A673 (cell line): ENCODE measurements around the gene APBA1. TPM values are rescaled to one million over a fixed set of nuclear protein-coding genes. Genes with fewer than 3 reads are reported as not detected.

ENCODE experiments used
- BruUV-seq: library from RNA; stranded (reverse); fragments of 400-500 nt; replicated peaks from 2 replicates; lab custom pipeline; 2021; lab: Mats Ljungman, UMichigan
- CTCF ChIA-PET: fragments of 300-600 bp; sonication (Branson Sonifier 250); formaldehyde crosslinking; loops from one replicate; lab custom pipeline; 2022; ENCODE audit warnings: antibody characterized with exemption; lab: Charles Lee
- POLR2A ChIA-PET: fragments of 300-600 bp; sonication (Branson Sonifier 250); formaldehyde crosslinking; loops from one replicate; lab custom pipeline; 2022; ENCODE audit warnings: antibody characterized with exemption; ENCODE audit not compliant: low non-redundant PET; lab: Charles Lee
- DNase-seq: peaks from one replicate; pipeline ENCODE4 v3.0.0-alpha.2; 2015; ENCODE audit warnings: low spot score
- H3K27ac ChIP-seq: fragments of 200-600 bp; sonication (generic); 2 replicates; pipeline ENCODE4 v1.5.1; 2016; ENCODE audit warnings: mixed run types, low read depth, mild to moderate bottlenecking, mixed read lengths, antibody characterized with exemption, low read length; ENCODE audit not compliant: poor library complexity, severe bottlenecking
- H3K27me3 ChIP-seq: fragments of 200-600 bp; sonication (generic); replicated peaks from 2 replicates; pipeline ENCODE4 v1.6.1; 2017; ENCODE audit warnings: mixed run types, low read depth, mild to moderate bottlenecking, mixed read lengths, antibody characterized with exemption, low read length; ENCODE audit not compliant: insufficient read depth, poor library complexity
- H3K36me3 ChIP-seq: fragments of 200-600 bp; sonication (generic); 2 replicates; pipeline ENCODE4 v1.6.1; 2016; ENCODE audit warnings: mixed run types, mild to moderate bottlenecking, mixed read lengths, antibody characterized with exemption, low read length; ENCODE audit not compliant: insufficient read depth, poor library complexity, severe bottlenecking
- H3K4me1 ChIP-seq: fragments of 200-600 bp; sonication (generic); 2 replicates; pipeline ENCODE4 v1.6.1; 2017; ENCODE audit warnings: mixed run types, mild to moderate bottlenecking, mixed read lengths, antibody characterized with exemption, low read length; ENCODE audit not compliant: insufficient read depth, poor library complexity, severe bottlenecking
- H3K4me3 ChIP-seq: fragments of 200-600 bp; sonication (generic); 2 replicates; pipeline ENCODE4 v1.5.1; 2016; ENCODE audit warnings: low read depth, mixed run types, mild to moderate bottlenecking, mixed read lengths, low read length; ENCODE audit not compliant: poor library complexity, severe bottlenecking
- H3K9me3 ChIP-seq: fragments of 200-600 bp; sonication (generic); 2 replicates; pipeline ENCODE4 v1.6.1; 2016; ENCODE audit warnings: mixed run types, low read depth, mild to moderate bottlenecking, mixed read lengths, antibody characterized with exemption, low read length; ENCODE audit not compliant: poor library complexity, severe bottlenecking
- CTCF ChIP-seq: fragments of 300-800, 200-600 bp; sonication (generic); conservative IDR thresholded peaks from 2 replicates; pipeline ENCODE4 v1.5.1; 2017; ENCODE audit warnings: low read depth, mild to moderate bottlenecking, antibody characterized with exemption, low read length, moderate library complexity, mixed read lengths
- EZH2 ChIP-seq: fragments of 200-600 bp; sonication (generic); IDR thresholded peaks from 2 replicates; pipeline ENCODE4 v1.6.1; 2017; ENCODE audit warnings: borderline replicate concordance, low read depth, mild to moderate bottlenecking, mixed read lengths, antibody characterized with exemption, low read length; ENCODE audit not compliant: poor library complexity, severe bottlenecking
- intact Hi-C: fragments of 100-400 bp; cut with micrococcal nuclease; formaldehyde crosslinking; loops from one replicate; pipeline ENCODE4 v1.10.0; 2022; ENCODE audit not compliant: unreplicated experiment
- total RNA-seq: library from RNA; stranded (reverse); gene quantifications from 2 replicates; pipeline ENCODE4 v1.2.3, GENCODE V29; 2021

The APBA1 gene
- total RNA-seq, 1 experiment from 2014 or later = 0.13 TPM

DNA sequence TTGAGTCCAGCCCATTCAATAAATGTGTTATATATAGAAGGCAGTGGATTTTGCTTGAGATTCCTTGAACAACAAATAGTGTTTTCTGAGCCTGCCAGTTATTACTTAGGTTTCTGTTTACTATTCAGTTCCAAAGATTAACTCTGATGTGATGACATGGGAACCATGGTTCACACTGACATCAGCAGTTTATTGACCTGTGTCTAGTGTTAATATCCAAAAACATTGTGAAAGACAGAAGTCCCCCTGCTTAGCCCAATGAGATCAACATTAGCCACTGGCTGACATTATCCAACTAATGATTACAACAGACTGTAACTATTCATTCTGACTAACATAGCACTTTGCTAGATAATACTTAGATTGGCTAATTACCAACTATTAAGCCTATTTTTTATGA, 14.9 kb downstream of the APBA1 start:
- no peak overlapping the region for H3K27ac ChIP-seq
- no peak for DNase-seq
- H3K27me3 ChIP-seq = peaks cover 6% of the 10 kb centered on the region
- BruUV-seq = no TSS peak
- no peaks in the 10 kb centered on the region for H3K9me3 ChIP-seq
- intact Hi-C loops = no loop called here
- H3K4me1 ChIP-seq = no peaks in the 10 kb centered on the region
- H3K4me3 ChIP-seq = no peak overlapping the region
- TF ChIP-seq CTCF (no peak), EZH2 (no peak)
- no peaks in the 10 kb centered on the region for H3K36me3 ChIP-seq
- CTCF ChIA-PET = no interaction called here
- POLR2A ChIA-PET = no interaction called here

GRCh38 chr9:69655065-69655464, 17.1 kb downstream of the APBA1 start:
- TF ChIP-seq EZH2 = no peak
- TF ChIP-seq CTCF = peak; percentile 23; the same call in 1 of the 2 replicates

DNA sequence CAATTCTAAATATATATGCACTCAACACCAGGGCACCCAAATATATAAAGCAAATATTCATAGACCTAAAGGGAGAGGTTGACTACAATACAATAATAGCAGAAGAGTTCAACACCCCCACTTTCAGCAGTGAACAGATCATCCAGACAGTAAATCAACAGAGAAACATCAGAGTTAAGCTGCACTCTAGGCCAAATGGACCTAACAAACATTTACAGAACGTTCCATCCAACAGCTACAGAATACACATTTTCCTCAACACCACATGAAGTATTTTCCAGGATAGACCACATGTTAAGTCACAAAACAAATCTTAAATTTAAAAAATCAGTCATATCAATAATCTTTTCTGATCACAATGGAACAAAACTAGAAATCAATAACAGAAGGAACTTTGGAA, 18.9 kb downstream of the APBA1 start:
- Histone ChIP-seq H3K27ac (no peak overlapping the region), H3K36me3 (no peaks in the 10 kb centered on the region), H3K4me3 (no peak overlapping the region), H3K4me1 (no peaks in the 10 kb centered on the region), H3K27me3 (peaks cover 1% of the 10 kb centered on the region), H3K9me3 (no peaks in the 10 kb centered on the region)
- ChIA-PET POLR2A (no interaction called here), CTCF (no interaction called here)
- TF ChIP-seq CTCF (no peak), EZH2 (no peak)
- no peak for DNase-seq
- intact Hi-C loops = no loop called here
- no TSS peak for BruUV-seq

More at GRCh38 chr9:69655065-69655464, 17.1 kb downstream of the APBA1 start:
- no TSS peak for BruUV-seq
- no peaks in the 10 kb centered on the region for H3K36me3 ChIP-seq
- ChIA-PET CTCF (interaction anchor here (0.5 to 0.6 kb wide), 2 partner anchors 22 to 976 kb away, joined by 3 to 5 read pairs; no protein-coding TSS in a partner anchor), POLR2A (no interaction called here)
- DNase-seq = no peak
- no peak overlapping the region for H3K4me3 ChIP-seq
- no peaks in the 10 kb centered on the region for H3K4me1 ChIP-seq
- H3K27me3 ChIP-seq = no peaks in the 10 kb centered on the region
- H3K9me3 ChIP-seq = no peaks in the 10 kb centered on the region
- H3K27ac ChIP-seq = no peak overlapping the region
- intact Hi-C loops = no loop called here
